RPMI7951 (cell line): ENCODE results near the gene PLD5. TPM values are rescaled to one million over a fixed set of nuclear protein-coding genes. Genes with fewer than 3 reads are reported as not detected.
"Not testable (repeated sequence)": the region's sequence is repeated elsewhere in the genome, so short reads cannot be mapped to it uniquely, and the experiment has no call there.

ENCODE experiments used
- DNase-seq: peaks from one replicate; pipeline ENCODE4 v3.0.0-alpha.2; 2012; ENCODE audit warnings: low read depth
- total RNA-seq: library from RNA; depleted of rRNA; stranded (reverse); fragments of >200 nt; shearing (Covaris generic); gene quantifications from 2 replicates; pipeline ENCODE4 v1.2.3, GENCODE V29; 2014

The PLD5 gene
- total RNA-seq, 1 experiment from 2014 or later, result not detected

GRCh38 chr1:242212401-242212800 lies 312.1 kb downstream of the PLD5 start:
- no peak for DNase-seq

- no peak for DNase-seq
Observed at GRCh38 chr1:242211254-242212022, 313.1 kb downstream of the PLD5 start.

GRCh38 chr1:242210316-242210715 lies 314.2 kb downstream of the PLD5 start:
- DNase-seq, result not testable (repeated sequence)

GRCh38 chr1:242209063-242209462 lies 315.4 kb downstream of the PLD5 start:
- DNase-seq, result no peak

- no peak for DNase-seq
Observed at GRCh38 chr1:242208021-242208420, 316.5 kb downstream of the PLD5 start.

- DNase-seq, result no peak
Observed at GRCh38 chr1:242206994-242207393, 317.5 kb downstream of the PLD5 start.

GRCh38 chr1:242205622-242206489 lies 318.6 kb downstream of the PLD5 start:
- DNase-seq, result no peak

- DNase-seq, result no peak
Observed at GRCh38 chr1:242203262-242203661, 321.2 kb downstream of the PLD5 start.

- DNase-seq, result no peak
Observed at GRCh38 chr1:242201090-242201489, 323.4 kb downstream of the PLD5 start.

- no peak for DNase-seq
Observed at GRCh38 chr1:242199776-242200458, 324.6 kb downstream of the PLD5 start.

- no peak for DNase-seq
Observed at GRCh38 chr1:242197907-242198820, 326.3 kb downstream of the PLD5 start.

GRCh38 chr1:242196914-242197313 lies 327.6 kb downstream of the PLD5 start:
- DNase-seq, result no peak

- no peak for DNase-seq
Observed at GRCh38 chr1:242196101-242196500, 328.4 kb downstream of the PLD5 start.

- DNase-seq, result no peak
Observed at GRCh38 chr1:242189591-242189990, 334.9 kb downstream of the PLD5 start.

GRCh38 chr1:242187816-242188215 lies 336.7 kb downstream of the PLD5 start:
- no peak for DNase-seq

- no peak for DNase-seq
Observed at GRCh38 chr1:242187171-242187570, 337.3 kb downstream of the PLD5 start.

GRCh38 chr1:242185731-242186130 lies 338.8 kb downstream of the PLD5 start:
- no peak for DNase-seq

GRCh38 chr1:242184955-242185354 lies 339.5 kb downstream of the PLD5 start:
- DNase-seq, result no peak

GRCh38 chr1:242179767-242180166 lies 344.7 kb downstream of the PLD5 start:
- DNase-seq, result not testable (repeated sequence)

GRCh38 chr1:242178924-242179708 lies 345.4 kb downstream of the PLD5 start:
- DNase-seq, result no peak
